ENCODE results near the gene PIK3R1.

Gene PIK3R1

DNA sequence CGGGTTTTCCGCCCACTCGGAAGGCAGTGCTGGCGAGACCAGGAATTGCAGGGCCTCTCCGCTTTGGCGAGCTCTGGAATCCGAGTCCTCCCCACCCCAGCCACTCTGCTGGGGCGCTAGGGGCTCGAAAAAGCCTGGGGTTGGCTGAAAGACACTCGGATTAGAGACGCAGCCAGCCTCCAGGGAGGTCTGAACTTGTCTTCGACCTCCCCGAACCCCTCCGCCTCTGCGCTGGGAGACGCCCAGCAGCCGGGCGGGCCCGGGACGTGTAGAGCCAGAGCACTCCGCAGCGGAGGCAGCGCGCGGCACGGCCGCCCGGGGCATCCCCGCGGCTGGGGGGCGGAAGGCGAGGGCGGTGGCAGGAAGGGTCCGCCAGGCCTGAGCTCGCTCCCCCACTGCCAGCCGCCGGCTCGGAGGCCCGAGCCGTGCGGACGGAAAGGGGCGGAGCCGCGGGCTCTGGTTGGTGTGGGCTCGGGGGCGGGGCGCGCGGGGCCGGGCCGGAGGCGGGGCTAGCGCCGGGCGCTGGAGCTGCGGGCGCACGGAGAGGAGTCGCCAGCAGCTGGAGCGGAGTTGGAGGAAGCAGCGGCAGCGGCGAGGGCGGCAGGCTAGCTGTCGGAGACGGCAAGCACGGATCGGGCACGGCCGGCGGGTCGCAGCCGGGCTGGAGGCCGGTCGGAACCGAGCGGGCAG is at the start of gene PIK3R1:
Gene PIK3R1, plus strand, starts transcription at position 549 of the 690 bp plus-strand sequence. CDS start 10,920 bp downstream, outside the sequence.
- DNase-seq: peak; percentile 88

DNA sequence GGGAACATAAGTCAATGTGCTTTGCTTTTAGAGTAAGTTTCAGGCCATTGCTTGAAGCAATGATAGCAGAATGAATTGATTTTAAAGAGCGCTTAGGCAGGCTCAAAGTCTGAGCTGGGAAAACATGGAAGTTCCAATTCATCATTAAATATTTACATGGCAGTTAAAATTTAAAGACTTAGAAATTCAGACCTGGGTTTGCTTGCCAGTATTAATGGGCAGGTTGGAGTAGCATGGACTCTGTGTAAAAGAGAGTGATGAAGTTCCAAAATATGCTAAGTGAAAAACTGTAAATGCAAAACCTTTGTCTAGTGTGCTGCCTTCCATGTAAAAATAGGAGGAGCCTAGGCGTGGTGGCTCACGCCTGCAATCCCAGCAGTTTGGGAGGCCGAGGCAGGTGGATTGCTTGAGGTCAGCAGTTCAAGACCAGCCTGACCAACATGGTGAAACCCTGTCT is 48.3 kb upstream of the PIK3R1 start:
- DNase-seq: no peak

DNA sequence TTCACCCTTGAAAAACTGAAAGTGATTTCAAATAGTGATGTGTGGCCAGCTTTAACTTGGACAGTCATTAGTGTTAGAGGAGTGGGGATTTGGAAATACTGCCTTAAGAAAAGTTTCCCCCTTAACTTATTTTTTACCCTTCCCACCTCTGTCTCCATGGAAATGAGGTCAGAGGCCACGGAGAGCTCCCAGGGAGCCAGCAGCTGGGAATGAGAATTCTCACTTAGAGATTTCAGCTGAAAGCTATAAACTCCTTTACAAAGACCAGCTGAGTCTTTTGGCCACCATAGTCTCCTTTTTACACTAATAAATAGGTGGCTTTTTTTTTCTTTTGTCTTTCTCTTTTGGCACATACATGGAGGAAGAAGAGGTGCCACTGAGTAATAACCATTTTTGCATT is 45.7 kb upstream of the PIK3R1 start:
- DNase-seq: no peak

DNA sequence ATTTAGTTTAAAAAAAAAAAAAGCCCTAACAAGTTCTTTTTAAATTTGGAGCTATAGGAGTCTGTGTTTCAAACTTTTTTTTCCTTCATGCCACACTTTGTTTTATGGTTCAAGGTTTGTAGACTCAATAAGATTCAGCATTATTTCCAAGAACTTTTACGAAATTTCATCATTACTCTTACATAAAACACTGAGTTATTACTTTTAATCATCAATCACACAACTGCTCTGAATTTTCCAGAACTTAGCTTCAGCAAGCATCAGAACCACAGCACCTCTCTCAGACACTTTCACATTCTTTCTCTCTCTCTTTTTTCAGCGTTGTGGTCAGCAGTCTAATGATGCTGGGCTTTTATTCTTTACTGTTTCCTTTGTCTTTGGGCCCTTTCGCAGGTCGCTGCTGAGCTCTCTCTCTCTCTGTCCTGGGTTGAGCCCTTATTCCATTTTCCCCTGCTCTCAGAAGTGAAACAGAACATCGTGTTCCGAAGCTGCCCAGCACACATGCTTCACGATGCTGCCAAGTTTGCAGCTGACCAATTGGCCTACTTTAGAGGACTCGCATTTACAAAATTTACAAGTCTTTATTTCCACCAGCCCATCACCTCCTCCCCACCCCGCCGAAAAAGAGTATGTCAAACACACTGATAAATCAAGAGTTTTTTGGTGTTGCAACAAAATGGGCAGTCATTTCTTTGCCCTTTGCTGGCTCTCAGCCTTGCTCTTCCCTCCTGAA is 44.6 kb upstream of the PIK3R1 start:
- no peak for DNase-seq

DNA sequence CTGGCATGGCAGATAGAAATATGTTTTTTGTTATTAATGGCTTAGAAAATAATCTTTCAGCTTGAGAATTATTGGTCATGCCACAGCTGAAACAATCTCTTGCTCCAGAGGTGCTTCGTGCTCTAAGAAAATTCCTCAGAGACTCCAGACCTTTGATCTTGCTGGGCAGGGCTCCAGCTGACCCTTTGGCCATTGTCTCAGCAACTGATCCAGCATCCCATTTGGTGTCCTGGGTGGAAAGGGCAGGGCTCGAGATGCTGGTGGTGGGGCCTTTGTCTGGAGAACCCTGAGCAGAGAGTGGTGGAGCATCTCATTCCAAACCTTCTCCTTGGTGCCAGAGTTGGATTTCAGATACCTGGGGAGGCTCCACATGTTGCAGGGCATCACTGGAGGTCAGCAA is 43.2 kb upstream of the PIK3R1 start:
- no peak for DNase-seq

DNA sequence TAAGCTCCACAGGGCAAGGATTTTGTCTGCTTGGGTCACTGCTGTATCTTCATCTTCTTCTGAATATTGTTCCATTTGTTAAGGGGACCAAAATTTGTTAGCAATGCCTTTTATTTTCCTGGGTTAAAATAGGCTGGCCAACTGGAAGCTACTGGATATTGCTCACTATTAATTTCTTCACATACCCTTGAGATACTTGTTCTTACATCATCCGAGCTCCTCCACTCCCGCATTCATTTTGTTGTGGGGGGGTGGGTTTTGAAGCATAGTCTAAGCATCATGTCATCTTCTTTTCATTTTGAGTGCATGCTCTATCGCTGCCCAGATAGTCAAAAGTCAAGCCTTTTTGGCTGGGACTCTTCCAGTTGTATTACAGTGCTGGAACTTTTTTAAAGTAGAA is 42.5 kb upstream of the PIK3R1 start:
- no peak for DNase-seq

DNA sequence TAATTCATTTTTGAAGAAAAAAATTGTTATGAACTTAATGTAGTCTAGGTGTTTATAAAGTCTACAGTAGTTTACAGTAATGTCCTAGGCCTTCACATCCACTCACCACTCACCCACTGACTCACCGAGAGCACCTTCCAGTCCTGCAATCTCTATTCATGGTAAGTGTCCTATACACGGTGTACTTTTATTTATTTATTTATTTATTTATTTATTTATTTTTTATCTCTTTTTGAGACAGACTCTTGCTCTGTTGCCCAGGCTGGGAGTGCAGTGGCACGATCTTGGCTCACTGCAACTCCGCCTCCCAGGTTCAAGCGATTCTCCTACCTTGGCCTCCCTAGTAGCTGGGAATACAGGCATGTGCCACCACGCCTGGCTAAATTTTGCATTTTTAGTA is 39.3 kb upstream of the PIK3R1 start:
- no peak for DNase-seq

DNA sequence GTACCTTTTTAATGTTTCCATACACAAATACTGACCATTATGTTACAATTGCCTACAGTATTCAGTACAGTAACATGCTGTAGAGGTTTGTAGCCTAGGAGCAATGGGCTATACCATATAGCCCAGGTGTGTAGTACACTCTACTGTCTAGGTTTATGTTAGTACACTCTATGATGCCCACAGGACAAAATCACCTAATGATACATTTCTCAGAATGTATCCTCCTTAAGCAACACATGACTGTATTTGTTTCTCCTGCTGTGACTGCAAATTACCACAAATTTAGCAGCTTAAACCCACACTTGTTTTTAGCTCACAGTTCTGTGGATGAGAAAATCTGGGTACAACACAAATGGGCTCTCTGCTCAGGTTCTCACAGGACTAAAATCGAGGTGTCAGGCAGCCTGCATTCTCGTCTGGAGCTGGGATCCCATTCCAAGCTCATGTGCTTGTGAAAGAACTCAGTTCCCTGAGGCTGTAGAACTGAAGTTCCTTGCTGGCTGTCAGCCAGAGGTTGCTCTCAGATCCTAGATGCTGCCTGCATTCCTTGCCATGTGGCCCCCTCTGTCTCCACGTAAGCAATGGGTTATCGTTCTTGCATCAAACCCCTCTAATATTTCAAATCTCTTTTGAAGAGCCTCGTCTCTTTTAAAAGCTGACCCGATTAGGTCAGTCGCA is 38.6 kb upstream of the PIK3R1 start:
- DNase-seq: no peak

DNA sequence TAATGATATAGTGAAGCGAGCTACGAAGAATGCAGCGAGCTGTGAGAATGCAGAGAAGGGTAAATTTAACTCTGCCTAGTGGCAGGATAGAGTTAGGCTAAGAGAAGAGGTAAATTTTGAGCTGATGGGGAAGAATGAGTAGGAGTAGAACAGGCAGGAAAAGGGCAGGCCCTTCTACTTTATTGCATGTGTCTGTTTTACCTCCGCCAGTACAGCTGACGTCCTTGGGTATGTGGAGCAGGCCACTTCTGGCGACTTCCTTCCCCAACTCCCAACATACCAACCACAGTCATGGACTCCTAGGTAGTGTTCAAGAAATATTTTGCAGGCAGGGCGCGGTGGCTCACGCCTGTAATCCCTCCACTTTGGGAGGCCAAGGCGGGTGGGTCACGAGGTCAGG is 37.9 kb upstream of the PIK3R1 start:
- no peak for DNase-seq

DNA sequence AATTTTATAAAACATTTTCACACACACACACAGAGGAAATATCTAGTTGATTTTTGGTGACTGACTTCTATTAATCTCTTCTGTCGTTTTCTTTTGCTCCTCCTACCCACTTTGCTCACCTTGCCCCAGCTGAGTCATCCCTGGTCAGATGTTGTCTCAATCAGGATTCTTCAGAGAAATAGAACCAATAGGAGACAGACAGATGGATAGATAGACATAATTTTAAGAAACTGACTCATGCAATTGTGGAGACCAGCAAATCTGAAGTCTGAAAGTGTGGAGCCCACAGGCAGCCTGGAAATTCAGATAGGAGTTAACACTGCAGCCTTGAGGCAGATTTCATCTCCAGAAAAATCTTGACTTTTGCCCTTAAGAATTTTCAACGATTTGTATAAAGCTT is 37.0 kb upstream of the PIK3R1 start:
- no peak for DNase-seq

DNA sequence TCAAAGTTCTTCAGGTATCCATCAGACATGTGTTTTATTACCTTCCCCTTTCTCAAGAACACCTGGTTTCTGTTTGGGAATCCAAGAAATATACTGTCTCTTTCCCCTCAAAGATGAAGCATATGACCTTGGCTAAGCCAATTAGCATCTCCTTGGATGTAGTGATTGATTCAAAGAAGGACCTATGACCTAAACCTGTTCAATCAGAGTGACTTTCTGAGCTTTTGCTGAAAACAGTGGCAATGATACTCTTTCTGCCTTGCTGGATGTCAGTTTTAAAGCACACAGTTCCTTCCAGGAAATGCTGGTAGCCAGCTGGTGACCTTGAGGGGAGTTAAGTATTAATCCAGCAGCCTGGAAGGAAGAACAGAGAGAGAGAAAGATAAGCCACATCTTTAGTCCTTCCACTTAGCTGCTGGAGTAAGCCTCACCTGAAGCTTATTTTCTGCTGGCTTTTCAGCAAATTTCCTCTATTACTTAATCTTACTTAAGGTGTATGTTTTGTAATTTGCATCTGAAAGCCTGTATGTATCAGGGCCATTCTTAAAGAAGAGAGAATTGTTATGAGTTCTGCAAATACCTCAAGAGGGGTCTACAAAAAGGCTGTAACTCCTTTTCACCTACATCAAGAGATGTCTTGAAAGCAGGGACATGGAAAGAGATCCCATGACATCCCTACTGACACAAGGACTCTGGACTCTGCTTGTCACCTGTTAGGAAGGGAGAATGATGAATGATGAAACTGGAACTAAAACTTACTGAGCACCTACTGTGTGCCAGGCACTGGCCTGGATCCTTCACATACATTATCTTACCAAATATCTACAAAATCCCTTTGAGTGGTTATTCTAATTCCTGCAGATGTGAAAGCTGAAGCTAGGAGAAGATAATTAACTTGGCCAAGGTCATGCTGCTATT is 35.2 kb upstream of the PIK3R1 start:
- no peak for DNase-seq

DNA sequence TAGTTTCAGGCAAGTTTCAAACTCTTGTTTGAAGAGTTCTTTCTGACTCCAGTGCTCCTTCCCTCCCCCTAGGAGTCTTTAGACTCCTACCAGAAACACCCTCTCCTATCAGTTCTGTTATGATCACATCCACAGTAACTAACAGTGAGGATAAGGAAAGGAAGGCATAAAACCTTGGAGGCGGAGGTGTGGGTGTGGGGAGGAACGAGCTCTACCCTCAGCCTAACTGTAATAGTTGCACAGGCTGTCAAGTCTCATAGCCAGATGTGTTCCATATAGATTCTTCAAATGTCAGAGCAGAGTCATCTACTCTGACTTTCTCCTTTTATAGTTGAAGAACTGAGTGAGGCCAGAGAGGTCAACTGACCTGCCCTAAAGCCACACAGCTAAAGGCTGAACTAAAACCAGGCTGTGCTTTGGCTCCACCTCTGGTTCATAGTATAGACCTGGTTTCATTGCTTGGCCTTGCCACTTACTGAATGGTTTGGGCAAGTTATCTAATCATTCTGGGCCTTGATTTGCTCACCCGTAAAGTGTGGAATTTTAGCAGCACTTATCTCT is 34.4 kb upstream of the PIK3R1 start:
- no peak for DNase-seq

DNA sequence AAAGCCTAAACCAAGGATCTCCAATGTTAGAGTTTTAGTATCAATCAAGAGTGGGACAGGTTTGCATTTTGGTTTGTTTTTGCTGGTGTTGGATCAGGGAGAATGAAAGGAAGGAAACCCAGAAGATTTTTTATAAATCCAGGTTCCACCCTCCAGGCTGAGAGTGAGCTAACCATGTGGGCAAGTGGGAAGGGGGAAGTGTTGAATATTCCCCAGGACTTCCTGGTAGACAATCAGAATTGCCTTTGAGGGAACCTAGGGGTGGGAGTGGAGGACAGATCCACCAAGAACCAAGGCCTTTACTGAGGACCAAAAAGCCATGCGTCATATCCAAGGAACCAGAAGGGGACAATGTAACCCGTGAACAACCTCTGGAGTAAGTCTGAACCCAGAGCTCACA is 33.5 kb upstream of the PIK3R1 start:
- DNase-seq: no peak

DNA sequence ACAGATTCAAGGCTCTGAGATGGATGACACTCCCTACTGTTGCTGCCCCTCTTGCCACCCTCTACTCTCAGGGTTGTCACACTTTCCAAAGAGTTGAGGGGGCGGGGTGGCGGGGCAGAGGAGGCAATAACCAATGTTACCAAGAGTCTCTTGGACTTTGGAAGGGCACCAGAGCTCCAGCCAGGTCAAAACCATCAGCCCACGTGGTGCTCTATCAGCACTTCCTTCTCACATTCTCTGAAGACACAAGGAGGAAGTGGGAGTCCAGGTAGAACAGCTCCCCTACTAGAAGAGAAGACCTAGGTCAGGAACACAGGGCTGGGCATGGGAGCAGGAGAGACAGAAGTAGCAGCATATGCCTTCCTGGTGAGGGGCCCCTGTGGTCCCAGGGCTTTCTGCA is 33.0 kb upstream of the PIK3R1 start:
- no peak for DNase-seq

DNA sequence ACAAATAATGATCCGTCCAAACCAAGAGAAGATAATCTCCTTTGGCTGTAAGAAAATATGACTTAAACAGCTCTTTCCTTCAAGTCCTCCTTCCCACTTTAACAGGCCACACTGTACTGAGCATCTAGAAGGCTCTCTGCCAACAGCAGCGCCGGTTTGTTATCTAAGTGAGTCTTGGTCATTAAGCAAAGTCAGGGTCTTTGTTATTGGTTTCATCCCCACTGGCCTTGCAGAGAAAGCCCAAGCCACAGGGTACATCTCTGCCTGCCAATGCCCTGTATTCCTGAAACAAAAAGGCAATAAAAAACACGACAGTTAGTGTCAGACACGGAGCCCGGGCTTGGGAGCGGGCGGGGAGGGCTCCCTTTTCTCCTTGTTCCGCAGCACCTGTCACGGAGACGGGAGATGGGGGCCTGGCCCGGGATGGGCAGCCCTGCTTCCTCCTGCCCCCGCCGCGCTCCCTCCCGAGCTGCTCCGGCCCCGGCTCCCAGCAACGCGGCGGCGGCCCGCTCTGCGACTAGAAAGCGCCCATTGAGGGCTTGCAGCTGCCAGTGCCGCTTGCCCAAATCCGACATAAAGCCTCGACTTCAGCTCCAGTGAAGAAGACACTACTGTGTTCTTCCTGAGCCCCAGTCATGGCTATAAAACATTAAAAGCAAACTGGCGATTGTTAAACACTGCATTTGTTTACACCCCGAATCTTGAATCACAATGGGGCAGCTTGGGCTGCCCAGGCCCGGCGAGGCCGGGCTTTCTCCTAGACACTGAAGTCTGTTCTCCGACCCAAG is 28.1 kb upstream of the PIK3R1 start:
- DNase-seq: peak; percentile 30

DNA sequence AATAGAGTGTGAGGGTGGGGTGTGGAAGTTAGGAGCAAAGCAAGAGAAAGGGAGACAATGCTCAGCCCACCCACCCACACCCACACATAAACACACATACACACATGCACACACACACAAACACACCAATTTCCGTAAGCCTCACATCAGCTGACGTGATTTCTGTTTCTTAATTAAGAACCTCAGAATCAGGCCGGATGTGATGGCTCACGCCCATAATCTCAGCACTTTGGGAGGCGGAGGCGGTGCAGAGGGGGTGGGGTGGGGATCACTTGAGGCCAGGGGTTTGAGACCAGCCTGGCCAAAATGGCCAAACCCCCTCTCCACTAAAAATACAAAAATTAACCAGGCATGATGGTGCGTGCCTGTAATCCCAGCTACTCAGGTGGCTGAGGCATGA is 26.4 kb upstream of the PIK3R1 start:
- no peak for DNase-seq

DNA sequence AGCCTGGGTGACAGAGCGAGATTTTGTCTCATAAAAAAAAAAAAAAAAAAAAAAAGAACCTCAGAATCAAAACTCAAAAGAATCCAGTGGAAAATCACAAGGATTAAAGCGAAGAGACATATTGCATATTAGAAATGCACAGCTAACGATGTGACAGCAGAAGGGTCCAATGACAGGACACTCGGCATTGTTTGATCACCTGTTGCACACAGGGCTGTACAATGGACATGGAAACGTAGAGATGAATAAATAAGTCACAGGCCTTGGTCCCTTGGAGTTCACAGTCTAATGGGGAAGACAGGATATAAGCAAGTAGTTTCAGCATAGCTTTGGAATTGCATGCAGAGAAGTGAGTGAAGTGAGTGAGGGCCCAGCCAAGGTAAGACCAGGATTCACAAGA is 25.9 kb upstream of the PIK3R1 start:
- peak; percentile 39 for DNase-seq

DNA sequence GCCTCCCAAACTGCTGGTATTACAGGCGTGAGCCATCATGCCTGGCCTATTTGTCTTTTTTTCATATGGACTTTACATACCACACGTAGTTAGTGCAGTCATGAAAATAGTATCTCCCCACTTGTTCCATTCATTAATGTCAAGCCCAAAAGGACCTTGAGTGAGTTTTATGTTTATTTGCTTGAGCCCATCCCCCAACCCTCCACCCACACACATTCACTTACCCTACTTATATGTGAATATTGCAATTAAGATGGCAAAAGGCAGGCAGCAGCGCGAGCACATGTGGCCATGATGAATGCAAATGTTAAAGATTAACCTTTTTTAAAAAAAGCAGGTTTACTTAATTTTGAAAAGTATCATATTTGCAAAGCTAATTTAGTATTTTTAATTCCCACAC is 24.9 kb upstream of the PIK3R1 start:
- DNase-seq: no peak

DNA sequence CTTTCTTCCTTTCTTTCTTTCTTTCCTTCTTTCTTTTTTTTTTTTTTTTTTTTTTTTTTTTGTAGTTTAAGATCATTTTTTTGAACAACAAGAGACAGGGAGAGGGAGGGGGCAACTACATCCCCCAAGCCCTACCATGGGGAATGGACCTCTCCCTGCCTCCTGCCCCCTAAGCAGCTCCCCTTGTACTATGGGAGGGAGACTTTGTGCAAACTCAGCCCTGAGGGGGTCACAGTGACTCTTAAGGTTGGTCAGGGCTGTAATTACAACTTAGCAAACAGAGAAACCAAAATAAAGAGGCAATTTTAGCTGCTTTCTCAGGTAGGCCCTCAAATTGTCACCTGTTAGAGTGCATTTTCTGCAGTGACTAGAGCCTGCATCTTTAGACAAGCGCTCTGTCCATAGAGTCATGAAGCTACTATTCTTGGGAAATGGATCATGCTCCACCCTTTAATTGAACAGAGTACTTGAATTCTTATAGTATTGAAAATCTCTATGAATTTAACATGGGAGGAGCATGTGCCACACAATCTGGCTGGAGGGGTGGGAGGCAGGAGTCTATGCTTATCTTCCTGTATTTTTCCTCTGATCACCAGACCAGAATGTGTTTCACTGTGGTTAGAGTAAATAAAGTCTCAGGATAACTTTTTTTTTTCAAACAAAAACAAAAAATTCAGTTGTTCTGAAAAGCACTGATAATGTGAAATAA is 24.3 kb upstream of the PIK3R1 start:
- no peak for DNase-seq

DNA sequence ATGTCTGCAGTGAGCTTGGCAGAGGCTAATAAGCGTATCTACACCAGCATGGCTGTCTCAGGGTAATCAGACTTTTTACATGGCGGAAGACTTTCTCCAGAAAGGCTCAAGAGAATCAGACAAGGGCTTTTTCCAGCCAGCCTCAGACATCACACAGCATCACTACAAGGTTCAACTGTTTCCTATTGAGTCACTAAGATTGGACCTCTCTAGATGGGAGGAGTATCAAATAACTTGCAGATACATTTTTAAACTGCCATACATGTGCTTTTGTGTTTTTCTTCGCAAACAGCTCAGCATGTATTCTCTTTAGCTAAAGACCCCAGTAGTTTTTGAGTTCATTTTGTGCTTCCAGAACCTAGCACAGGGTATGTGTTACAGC is 22.9 kb upstream of the PIK3R1 start:
- DNase-seq: no peak

DNA sequence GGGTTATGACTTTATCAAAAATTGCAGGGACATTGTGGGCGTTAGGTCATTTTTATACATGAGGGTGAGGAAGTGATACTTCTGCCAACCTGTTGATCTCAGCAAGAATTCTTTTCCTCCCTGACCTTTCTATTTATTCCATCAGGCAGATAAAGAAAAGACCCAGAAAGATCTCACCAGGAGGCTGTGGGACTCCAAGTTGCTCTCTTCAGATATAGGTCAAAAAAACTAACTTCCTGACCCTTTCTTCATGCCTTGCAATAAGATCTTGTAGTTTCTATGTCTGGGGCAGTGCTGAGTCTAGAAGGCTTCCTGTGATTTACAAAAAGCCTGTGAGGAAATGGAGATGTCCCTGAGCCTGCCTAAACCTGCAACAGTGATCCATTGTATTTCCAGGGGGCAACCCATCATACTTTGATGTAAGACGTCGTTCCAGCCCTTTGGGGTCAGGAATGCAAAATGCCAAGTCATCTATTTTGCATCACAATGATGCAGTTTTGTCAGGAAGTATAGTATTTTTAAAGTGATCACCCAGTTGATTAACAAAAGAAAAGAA is 22.0 kb upstream of the PIK3R1 start:
- no peak for DNase-seq

Data from NCI-H510A (cell line).